ENCODE results near the gene ZNF415.
"Not testable (repeated sequence)": the region's sequence is repeated elsewhere in the genome, so short reads cannot be mapped to it uniquely, and the experiment has no call there.

The ZNF415 gene

GRCh38 chr19:53132141-53132991 is at the start of gene ZNF415:
ZNF415 (minus strand) TSS chr19:53132910; CDS start chr19:53122676, 10,234 bp downstream.
- peak; percentile 19 to 45 for DNase-seq

DNA sequence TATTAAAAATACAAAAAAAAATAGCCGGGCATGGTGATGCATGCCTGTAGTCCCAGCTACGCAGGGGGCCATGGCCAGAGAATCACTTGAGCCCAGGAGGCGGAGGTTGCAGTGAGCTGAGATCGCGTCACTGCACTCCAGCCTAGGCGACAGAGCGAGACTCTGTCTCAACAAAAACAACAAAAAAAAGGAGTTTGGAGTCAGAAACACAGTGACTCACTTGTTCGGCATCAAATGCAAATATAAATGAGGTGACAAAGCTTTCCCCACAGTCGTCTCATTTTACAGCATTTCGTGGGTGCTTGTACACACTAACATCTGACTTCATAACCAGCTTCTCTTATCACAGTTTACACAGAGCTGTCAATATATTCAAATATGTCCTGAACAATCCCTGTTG is 49.5 kb upstream of the ZNF415 start:
- DNase-seq = no peak

DNA sequence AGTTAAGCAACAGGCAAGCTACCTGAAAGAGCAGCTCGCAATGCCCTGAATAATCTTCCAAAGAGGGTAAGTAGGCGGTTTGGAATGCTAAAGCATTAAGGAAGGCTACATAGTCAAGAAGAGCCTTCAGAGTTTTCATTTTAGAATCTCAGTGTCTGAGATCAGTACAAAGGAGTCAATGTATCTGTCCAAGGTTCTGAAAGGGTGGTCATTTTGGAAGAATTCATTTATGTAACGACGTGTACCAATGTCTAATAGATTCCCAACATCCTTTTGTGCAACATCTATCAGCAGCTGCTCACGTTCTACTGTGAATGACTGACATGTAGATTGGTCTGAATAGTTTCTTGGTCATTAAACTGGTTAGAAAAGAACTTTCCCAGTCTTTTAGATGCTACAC is 45.3 kb upstream of the ZNF415 start:
- no peak for DNase-seq

GRCh38 chr19:53172889-53173288 is 40.2 kb upstream of the ZNF415 start:
- DNase-seq = no peak

GRCh38 chr19:53165691-53166091 is 33.0 kb upstream of the ZNF415 start:
- DNase-seq = no peak

DNA sequence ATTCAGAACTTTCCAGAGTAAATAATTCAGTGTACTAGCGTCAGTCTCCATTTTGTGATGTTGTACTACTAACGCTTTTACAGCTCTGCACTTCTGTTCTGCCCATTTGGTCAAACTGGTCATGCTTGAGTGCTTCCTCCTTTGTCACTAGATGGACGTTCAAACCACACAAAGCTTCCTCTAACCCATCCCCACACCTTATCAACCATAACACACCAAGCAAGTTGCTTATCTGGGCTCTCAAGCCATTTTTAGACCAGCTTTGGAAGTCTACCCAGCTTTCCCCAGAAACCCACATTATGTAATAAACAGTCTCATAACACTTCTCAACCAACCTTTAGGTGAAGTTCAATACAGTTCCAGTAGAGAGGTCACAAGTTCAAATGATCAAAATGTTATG is 28.4 kb upstream of the ZNF415 start:
- DNase-seq = no peak

DNA sequence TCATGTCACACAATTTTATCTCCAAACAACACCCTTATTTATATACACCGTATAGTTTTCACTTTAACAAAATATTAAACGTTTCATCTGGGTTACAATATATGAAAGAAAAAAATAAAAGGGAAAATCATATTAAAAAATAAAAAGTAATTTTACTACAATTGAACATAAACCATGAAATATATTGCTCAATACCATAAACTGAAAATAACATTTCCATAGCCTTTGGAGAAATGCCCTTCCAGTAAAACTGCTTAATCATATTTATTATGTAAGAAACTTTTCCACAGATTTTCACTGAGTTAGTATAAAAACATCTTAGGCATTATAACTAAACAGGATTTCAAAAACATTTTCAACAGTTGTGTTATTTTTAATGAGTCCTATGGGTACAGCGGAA is 27.6 kb upstream of the ZNF415 start:
- no peak for DNase-seq

GRCh38 chr19:53158119-53158656 is 25.5 kb upstream of the ZNF415 start:
- DNase-seq = peak; percentile 28 to 41

DNA sequence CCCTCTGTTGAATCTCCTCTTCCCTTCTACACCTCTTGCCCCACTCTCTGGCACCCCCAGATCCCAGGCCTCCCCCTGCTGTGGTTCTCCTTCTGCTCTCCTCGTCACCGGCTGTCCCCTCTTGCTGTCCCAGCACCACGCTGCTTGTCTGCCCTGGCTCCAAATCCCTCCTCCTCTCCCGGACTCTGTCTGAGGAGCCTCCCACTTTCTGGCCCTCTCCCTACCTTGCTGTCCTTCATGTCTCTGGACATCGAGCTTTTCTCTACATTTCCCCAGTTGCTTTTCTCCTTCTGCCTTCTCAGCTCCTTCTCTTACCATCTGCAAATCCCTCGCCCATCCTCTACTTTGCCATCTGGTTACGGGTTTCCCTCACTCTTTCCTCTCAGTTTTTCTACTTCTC is 24.9 kb upstream of the ZNF415 start:
- no peak for DNase-seq

GRCh38 chr19:53156850-53157249 is 24.1 kb upstream of the ZNF415 start:
- DNase-seq = peak; percentile 46

- no peak for DNase-seq
Observed at GRCh38 chr19:53147645-53148044, 14.9 kb upstream of the ZNF415 start.

GRCh38 chr19:53140351-53140750 is 7.6 kb upstream of the ZNF415 start:
- no peak for DNase-seq

GRCh38 chr19:53136432-53136831 is 3.7 kb upstream of the ZNF415 start:
- no peak for DNase-seq

- no peak for DNase-seq
Observed at GRCh38 chr19:53131727-53132126, 983 bp downstream of the ZNF415 start.

DNA sequence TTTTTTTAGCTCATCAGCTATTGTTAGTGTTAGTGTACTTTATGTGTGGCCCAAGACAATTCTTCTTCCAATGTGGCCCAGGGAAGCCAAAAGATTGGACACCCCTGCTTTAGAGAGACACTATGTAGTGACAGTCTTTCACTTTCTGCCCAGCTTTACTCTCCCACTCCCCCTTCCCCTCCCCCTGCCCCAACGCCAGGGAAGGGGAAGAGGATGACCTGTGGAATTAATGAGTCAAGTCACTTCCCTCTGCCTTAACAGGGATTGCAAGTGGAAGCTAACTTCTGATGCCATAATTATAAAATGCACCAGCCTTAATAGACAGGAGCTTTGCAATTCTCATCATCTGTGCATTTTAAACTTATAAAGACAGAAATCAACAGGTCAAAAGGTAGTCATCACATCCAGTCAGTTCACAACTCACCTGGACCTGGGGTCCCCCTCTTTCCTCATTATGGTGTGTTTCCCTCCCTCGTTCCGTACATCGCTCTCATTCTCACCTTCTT is 1.6 kb downstream of the ZNF415 start:
- peak in 1 of 2 donors; percentile 3 for DNase-seq

DNA sequence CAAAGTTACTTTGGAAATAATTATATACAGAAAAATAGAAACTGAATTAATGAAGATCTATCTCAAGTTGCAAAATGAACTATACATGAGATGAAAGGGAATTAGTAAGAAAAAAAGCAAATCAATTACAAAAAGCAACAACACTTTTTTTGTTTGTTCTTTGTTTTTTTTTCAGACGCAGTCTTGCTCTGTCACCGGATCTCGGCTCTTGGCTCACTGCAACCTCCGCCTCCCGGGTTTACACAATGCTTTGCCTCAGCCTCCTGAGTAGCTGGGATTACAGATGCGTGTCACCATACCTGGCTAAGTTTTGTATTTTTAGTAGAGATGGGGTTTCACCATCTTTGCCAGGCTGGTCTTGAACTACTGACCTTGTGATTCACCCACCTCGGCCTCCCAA is 2.2 kb downstream of the ZNF415 start:
- no peak for DNase-seq

DNA sequence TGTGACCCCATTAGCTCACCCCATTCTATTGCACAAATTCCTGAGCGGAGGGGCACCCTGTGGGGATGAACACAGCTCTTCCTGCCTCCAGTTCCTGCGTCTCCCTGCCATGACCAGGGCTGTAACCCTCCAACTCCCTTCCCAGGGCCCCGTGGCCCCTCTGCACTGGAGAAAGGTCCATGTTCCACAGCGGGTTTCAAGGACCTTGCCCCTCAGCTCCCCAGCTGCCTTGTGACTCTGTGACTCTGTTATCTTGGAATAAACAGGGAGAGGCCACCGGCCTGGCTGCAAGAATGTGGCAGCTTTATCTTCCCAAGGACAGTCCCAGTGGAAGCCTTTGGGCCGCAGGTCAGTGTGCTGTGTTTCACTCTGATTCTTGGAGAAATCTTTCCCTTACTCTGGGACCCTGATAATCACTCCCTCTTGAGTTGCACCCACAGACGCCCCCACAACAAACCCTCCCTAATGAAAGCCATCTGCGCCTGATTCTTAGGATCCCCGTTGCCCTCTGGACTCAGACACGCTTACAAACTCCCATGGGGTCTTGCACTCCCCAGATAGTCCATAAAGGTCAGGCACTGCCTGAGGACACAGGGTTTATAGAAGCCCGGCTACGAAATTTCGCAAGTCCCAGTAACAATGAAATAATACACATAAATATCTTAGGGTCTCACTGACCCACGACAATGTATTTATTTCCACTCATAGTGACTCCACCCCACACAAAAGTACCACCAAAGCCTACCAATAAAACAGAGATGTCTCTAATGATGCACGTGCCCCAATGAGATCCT is 5.8 kb downstream of the ZNF415 start:
- not testable (repeated sequence) for DNase-seq

DNA sequence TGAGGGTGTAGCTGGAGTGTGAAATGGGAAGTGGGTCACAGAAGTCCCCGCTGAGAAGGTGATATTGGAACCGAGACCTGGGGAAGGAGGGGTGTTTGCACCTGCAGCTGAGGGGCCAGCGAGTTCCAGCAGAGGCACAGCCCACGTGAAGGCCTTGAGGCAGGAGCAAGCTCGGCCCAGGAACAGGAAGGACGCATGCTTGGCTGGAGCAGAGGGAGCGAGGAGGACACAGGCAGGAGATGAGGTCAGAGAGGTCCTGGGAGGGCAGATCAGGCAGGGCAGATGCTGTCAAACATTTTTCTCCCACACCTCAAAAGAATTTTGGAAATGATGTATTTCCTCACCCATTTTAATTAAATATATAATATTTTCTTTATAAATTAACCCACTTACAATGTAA is 9.3 kb downstream of the ZNF415 start:
- DNase-seq = no peak

DNA sequence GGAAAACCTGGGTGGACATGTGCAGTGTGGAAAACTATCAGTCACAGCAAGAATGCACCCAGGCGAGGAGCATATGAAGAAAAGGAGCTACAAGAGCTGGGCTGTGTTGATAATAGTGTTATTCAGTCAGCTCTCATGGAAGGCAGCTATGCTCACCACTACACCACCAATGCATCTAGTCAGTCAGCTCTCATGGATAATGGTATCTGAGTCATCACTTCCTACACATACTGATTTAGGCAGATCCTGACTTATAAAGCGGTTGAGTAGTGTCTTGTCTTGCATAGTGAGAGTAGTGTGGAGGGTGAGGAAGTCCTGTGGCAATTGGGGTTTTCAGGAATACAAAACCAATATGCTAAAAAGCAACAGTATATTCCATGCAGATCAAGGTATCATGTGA is 20.4 kb downstream of the ZNF415 start:
- DNase-seq = no peak

DNA sequence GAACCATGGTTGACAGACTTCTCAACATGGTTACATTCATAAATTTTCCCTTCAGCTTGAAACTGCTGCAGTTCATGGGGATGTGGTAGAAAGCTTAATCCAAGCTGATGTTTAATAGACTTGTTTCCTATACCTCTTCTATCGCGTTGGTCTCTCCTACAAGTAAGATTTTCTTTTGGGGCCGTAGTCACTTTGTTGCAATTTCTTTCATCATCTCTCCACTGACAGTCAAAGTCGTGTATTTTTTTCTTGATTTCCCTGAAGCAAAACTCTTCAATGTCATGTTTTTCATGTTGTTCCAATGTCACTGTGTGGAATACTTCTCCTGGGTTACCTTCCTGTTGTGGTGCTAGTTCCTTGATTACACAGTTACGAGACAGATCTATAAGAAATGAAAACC is 23.2 kb downstream of the ZNF415 start:
- no peak for DNase-seq

GRCh38 chr19:53103234-53104203 is 29.2 kb downstream of the ZNF415 start, which contains the start of gene ZNF160:
ZNF160 (minus strand) TSS chr19:53103422; CDS start chr19:53086276, 17,146 bp downstream.
- peak; percentile 94 to 98 for DNase-seq

DNA sequence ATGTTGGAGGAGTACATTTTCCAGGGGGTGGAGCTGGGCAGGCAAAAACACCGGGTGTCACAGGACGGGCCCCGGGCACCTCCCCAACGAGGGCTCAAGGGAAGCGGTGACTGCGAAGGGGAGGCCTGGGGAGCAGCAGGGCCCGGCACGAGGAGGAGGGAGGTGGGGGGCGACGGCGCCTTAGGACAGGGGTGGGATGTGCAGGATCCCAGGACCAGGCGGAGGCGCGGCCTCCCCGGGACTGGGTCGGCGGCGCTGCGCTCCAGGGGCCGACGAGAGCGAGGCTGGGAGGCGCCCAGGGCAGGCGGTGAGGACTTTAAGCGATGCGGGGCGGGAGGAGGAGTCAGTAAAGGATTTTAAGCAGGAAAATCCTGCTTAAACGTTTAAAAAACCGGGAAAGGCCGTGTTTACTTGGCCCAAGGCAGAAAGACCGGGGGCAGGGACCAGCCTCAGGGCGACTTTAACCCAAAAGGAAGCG is 29.9 kb downstream of the ZNF415 start:
- DNase-seq = peak; percentile 20 to 26

Measured in inflammatory macrophage treated with lipopolysaccharide for 1 hour (primary cell).